22Rv1 (cell line): ENCODE measurements around the gene ICAM3.

ENCODE experiments used
- ZFX ChIP-seq: fragments of 450-650 bp; IDR thresholded peaks from 2 replicates; pipeline ENCODE4 v1.6.1; 2017; ENCODE audit warnings: antibody characterized with exemption, borderline replicate concordance
- TF ChIP-seq, protein P1 (sequence below): fragments of 450-650 bp; IDR thresholded peaks from 2 replicates; pipeline ENCODE4 v1.5.1; 2017; ENCODE audit warnings: mild to moderate bottlenecking

DNA sequence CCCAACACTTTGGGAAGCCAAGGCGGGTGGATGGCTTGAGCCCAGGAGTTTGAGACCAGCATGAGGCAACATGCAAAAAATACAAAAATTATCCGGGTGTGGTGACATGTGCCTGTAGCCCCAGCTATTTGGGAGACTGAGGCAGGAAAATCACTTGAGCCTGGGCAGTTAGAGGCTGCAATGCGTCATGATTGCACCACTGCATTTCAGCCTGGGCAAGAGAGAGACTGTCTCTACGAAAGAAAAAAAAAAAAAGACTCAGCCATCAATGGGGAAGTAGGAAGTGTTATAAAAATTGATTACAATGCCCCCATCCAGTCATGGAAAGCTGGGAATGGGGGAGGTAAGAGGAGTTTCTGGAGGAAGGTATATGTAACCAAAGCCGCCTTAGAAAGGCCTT, 35.5 kb upstream of the ICAM3 start:
- TF ChIP-seq, protein P1, sequence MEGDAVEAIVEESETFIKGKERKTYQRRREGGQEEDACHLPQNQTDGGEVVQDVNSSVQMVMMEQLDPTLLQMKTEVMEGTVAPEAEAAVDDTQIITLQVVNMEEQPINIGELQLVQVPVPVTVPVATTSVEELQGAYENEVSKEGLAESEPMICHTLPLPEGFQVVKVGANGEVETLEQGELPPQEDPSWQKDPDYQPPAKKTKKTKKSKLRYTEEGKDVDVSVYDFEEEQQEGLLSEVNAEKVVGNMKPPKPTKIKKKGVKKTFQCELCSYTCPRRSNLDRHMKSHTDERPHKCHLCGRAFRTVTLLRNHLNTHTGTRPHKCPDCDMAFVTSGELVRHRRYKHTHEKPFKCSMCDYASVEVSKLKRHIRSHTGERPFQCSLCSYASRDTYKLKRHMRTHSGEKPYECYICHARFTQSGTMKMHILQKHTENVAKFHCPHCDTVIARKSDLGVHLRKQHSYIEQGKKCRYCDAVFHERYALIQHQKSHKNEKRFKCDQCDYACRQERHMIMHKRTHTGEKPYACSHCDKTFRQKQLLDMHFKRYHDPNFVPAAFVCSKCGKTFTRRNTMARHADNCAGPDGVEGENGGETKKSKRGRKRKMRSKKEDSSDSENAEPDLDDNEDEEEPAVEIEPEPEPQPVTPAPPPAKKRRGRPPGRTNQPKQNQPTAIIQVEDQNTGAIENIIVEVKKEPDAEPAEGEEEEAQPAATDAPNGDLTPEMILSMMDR, result no peak
- TF ChIP-seq ZFX, result no peak
